ENCODE data around the gene ZSWIM7.

Gene ZSWIM7

DNA sequence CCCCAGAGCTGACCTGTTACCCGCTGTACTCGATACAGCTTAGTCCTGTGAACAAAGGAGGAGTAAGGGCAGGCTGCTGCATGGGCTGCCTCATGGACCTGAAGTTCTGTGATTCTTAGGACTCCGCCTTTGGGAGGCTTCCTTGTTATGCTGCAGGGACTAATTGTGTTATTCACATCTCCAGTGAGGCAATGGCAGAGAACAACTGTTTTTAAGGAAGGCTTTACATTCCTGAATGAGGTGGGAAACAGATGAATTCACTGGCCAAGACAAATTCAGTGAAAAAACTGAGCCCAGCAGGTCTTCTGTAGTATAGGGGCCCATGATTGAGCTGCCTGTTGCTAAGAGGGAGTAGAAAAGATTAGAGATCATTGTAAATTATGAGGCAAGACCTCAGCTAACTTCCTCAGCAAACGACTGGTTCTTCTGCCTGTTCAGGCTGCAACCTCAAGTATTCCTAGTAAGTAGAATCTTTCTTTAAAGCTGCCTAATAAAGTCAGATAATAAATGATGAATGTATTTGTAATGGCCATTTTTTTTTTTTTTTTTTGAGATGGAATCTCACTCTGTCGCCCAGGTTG, 28.3 kb downstream of the ZSWIM7 start:
- no peak for TF ChIP-seq POLR2AphosphoS5 (IDR thresholded peaks at IDR 0.05; ENCODE audit: low read depth, low read length)
- TF ChIP-seq TAF1 (IDR thresholded peaks at IDR 0.05; ENCODE audit: borderline replicate concordance, insufficient read depth, low read length), result no peak
- TF ChIP-seq FOXP2 (optimal IDR thresholded peaks at IDR 0.05; ENCODE audit: borderline replicate concordance, extremely low read depth, extremely low read length, insufficient read depth), result no peak
- no peak for TF ChIP-seq SIN3A (IDR thresholded peaks at IDR 0.05; ENCODE audit: borderline replicate concordance, insufficient read depth, low read length)
- TF ChIP-seq, protein P1, sequence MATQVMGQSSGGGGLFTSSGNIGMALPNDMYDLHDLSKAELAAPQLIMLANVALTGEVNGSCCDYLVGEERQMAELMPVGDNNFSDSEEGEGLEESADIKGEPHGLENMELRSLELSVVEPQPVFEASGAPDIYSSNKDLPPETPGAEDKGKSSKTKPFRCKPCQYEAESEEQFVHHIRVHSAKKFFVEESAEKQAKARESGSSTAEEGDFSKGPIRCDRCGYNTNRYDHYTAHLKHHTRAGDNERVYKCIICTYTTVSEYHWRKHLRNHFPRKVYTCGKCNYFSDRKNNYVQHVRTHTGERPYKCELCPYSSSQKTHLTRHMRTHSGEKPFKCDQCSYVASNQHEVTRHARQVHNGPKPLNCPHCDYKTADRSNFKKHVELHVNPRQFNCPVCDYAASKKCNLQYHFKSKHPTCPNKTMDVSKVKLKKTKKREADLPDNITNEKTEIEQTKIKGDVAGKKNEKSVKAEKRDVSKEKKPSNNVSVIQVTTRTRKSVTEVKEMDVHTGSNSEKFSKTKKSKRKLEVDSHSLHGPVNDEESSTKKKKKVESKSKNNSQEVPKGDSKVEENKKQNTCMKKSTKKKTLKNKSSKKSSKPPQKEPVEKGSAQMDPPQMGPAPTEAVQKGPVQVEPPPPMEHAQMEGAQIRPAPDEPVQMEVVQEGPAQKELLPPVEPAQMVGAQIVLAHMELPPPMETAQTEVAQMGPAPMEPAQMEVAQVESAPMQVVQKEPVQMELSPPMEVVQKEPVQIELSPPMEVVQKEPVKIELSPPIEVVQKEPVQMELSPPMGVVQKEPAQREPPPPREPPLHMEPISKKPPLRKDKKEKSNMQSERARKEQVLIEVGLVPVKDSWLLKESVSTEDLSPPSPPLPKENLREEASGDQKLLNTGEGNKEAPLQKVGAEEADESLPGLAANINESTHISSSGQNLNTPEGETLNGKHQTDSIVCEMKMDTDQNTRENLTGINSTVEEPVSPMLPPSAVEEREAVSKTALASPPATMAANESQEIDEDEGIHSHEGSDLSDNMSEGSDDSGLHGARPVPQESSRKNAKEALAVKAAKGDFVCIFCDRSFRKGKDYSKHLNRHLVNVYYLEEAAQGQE (IDR thresholded peaks at IDR 0.05; ENCODE audit: insufficient read depth in 1 of 2, low read depth in 2 of 2, low read length in 2 of 2), result no peak

GRCh38 chr17:15970500-15970899, 29.0 kb downstream of the ZSWIM7 start:
- TF ChIP-seq TAF1 (IDR thresholded peaks at IDR 0.05; ENCODE audit: borderline replicate concordance, insufficient read depth, low read length) (no peak), POLR2AphosphoS5 (IDR thresholded peaks at IDR 0.05; ENCODE audit: low read depth, low read length) (no peak)

- TF ChIP-seq, protein P1 (IDR thresholded peaks at IDR 0.05; ENCODE audit: insufficient read depth in 1 of 2, low read depth in 2 of 2, low read length in 2 of 2), result no peak
- TF ChIP-seq POLR2AphosphoS5 (IDR thresholded peaks at IDR 0.05; ENCODE audit: low read depth, low read length), result no peak
- TF ChIP-seq TAF1 (IDR thresholded peaks at IDR 0.05; ENCODE audit: borderline replicate concordance, insufficient read depth, low read length), result no peak
- TF ChIP-seq FOXP2 (optimal IDR thresholded peaks at IDR 0.05; ENCODE audit: borderline replicate concordance, extremely low read depth, extremely low read length, insufficient read depth), result no peak
- TF ChIP-seq SIN3A (IDR thresholded peaks at IDR 0.05; ENCODE audit: borderline replicate concordance, insufficient read depth, low read length), result no peak
Observed at GRCh38 chr17:15969463-15969862, 30.0 kb downstream of the ZSWIM7 start.

DNA sequence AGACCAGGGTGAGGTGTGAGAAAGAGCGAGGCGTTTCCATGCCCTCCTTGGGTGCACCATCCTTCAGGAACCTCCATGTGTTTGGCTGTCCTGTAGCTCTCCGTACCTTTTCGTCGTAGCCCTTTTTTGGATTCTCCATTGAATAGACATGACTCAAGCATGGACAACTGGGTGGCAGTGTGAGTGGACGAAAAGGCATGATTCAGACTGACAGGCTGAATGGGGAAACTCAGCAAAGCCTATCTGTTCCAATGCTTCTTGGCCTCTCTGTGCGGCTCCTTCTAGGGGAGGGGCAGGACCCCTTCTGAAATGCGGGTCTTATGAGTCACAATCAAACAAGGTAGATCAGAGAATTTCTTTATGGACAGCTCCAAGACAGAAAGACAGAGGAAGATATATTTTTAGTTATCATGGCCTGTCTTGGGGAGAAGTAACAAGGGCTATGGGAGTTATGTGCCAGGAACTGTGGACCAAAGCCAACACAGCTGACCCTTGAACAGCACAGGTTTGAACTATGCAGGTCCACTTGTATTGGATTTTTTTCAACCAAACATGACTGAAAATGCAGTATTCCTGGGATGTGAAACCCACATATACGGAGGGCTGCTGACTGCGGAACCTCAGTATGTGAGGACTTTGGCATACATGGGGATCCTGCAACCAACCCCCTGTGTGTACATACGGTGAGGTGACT, 31.7 kb downstream of the ZSWIM7 start:
- no peak for TF ChIP-seq SIN3A (IDR thresholded peaks at IDR 0.05; ENCODE audit: borderline replicate concordance, insufficient read depth, low read length)
- no peak for TF ChIP-seq FOXP2 (optimal IDR thresholded peaks at IDR 0.05; ENCODE audit: borderline replicate concordance, extremely low read depth, extremely low read length, insufficient read depth)
- no peak for TF ChIP-seq TAF1 (IDR thresholded peaks at IDR 0.05; ENCODE audit: borderline replicate concordance, insufficient read depth, low read length)
- TF ChIP-seq, protein P1 (IDR thresholded peaks at IDR 0.05; ENCODE audit: insufficient read depth in 1 of 2, low read depth in 2 of 2, low read length in 2 of 2), result no peak
- no peak for TF ChIP-seq POLR2AphosphoS5 (IDR thresholded peaks at IDR 0.05; ENCODE audit: low read depth, low read length)

GRCh38 chr17:15966879-15967248, 32.6 kb downstream of the ZSWIM7 start:
- TF ChIP-seq, protein P1 (IDR thresholded peaks at IDR 0.05; ENCODE audit: insufficient read depth in 1 of 2, low read depth in 2 of 2, low read length in 2 of 2), result no peak
- TF ChIP-seq FOXP2 (optimal IDR thresholded peaks at IDR 0.05; ENCODE audit: borderline replicate concordance, extremely low read depth, extremely low read length, insufficient read depth), result peak; percentile 21
